ENCODE results near the gene OXCT1. TPM values are rescaled to one million over a fixed set of nuclear protein-coding genes. Genes with fewer than 3 reads are reported as not detected.

Gene OXCT1
- total and polyA plus RNA-seq, 9 of the 15 experiments (the other 6 are each of a cell fraction or from before 2014, with no cell fraction given) = 24.7 to 61.2 (median 41.9) TPM

DNA sequence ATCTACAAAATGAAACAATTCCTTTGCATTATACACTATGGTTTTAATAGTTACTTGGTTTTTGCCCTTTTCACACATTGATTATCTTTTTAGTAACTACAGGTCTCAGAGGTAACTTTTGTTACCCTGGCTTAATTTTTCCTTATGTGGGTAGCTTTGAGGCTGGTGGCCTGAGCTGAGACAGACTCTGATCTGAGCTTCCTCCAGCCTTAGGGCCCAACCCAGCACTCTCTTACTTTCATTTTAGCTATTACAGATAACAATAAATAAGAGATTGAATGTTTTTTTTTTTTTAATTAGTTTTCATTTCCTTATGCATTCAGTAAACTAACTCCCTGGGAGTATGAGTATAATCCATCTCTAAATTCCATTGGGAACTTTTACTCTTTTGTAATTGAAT, 15.1 kb upstream of the OXCT1 start:
- in situ Hi-C loops (cut with MboI) = no loop called here
- H3K27me3 ChIP-seq (ENCODE audit: control insufficient read depth in 2 of 2, insufficient read depth in 2 of 2, low read length in 2 of 2) = no peaks in the 10 kb centered on the region
- FAIRE-seq (no peak), ATAC-seq (peak; percentile 15; the same call in 1 of the 3 replicates), DNase-seq (ENCODE audit: extremely low read depth in 1 of 4, low spot score in 3 of 4) (no peak)
- CTCF ChIA-PET (ENCODE audit: low intra/inter-chr PET ratio) = no interaction called here
- no peak overlapping the region for H3K4me3 ChIP-seq
- no TSS peak for BruUV-seq (replicated peaks)
- no peaks in the 10 kb centered on the region for H3K36me3 ChIP-seq (ENCODE audit: control insufficient read depth, insufficient read depth, low read length)
- H3K9me1 ChIP-seq (ENCODE audit: control insufficient read depth, insufficient read depth, low read length) = no peaks in the 10 kb centered on the region
- no peaks in the 10 kb centered on the region for H4K20me1 ChIP-seq (replicated peaks; ENCODE audit: control insufficient read depth, insufficient read depth, low read length)
- TF ChIP-seq ZNF589 (CRISPR knock-in tag; IDR thresholded peaks at IDR 0.05; ENCODE audit: low read depth) (no peak), BCOR (IDR thresholded peaks at IDR 0.05) (no peak), USF1 (CRISPR knock-in tag; IDR thresholded peaks at IDR 0.05) (no peak), ZC3H11A (IDR thresholded peaks at IDR 0.05; ENCODE audit: low read depth, low read length) (no peak), ZNF639 (CRISPR knock-in tag; conservative IDR thresholded peaks at IDR 0.05 in 1 of 2, IDR thresholded peaks at IDR 0.05 in 1 of 2) (no peak), ZNF445 (CRISPR knock-in tag; IDR thresholded peaks at IDR 0.05; ENCODE audit: low read depth) (no peak), EHMT2 (IDR thresholded peaks at IDR 0.05) (no peak), RBBP5 (IDR thresholded peaks at IDR 0.05; ENCODE audit: borderline replicate concordance, insufficient read depth, low read length, poor library complexity, severe bottlenecking) (no peak), ZNF408 (CRISPR knock-in tag; IDR thresholded peaks at IDR 0.05; ENCODE audit: low read depth) (no peak)
- intact Hi-C loops (cut with micrococcal nuclease) = no loop called here
- H2AFZ ChIP-seq (ENCODE audit: low read depth, low read length) = peak overlapping the region; percentile 20; the same call in 1 of the 2 replicates
- H3K79me2 ChIP-seq (ENCODE audit: control insufficient read depth, insufficient read depth, low read length) = no peaks in the 10 kb centered on the region
- POLR2A ChIA-PET = interaction anchor here (1.1 to 5.0 kb wide), 2 partner anchors 17 to 19 kb away, joined by 5 to 25 read pairs; partner anchors contain the start of gene RIMOC1
- peaks cover 4 to 21% of the 10 kb centered on the region in 2 experiments; a peak in 3 of 5 replicates for H3K4me1 ChIP-seq (replicated peaks in 1 of 2; ENCODE audit: control insufficient read depth in 2 of 2, insufficient read depth in 2 of 2, low read length in 2 of 2)
- no peak overlapping the region for H3K9ac ChIP-seq (ENCODE audit: insufficient read depth in 1 of 2, low read depth in 2 of 2, low read length in 2 of 2)
- no peaks in the 10 kb centered on the region for H3K9me3 ChIP-seq (replicated peaks; ENCODE audit: control insufficient read depth, insufficient read depth, low read depth, low read length)
- no peak overlapping the region for H3K4me2 ChIP-seq (ENCODE audit: insufficient read depth, low read length)
- no peak overlapping the region for H3K27ac ChIP-seq (ENCODE audit: extremely low read depth, low read depth, low read length)

Data from K562 (cell line).